ENCODE data around the gene CLN6.
"Not testable (repeated sequence)": the region's sequence is repeated elsewhere in the genome, so short reads cannot be mapped to it uniquely, and the experiment has no call there.

Gene CLN6

DNA sequence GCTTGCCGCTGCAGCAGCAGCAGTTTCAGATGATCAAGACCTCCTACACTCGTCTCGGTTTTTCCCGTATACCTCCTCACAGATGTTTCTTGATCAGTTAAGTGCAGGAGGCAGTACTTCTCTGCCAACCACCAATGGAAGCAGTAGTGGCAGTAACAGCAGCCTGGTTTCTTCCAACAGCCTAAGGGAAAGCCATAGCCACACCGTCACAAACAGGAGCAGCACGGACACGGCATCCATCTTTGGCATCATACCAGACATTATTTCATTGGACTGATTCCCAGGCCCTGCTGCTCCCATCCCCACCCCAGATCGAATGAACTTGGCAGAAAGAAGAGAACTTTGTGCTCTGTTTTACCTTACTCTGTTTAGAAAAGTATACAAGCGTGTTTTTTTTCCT lies 42.0 kb downstream of the CLN6 start:
- peak; percentile 73 for DNase-seq

DNA sequence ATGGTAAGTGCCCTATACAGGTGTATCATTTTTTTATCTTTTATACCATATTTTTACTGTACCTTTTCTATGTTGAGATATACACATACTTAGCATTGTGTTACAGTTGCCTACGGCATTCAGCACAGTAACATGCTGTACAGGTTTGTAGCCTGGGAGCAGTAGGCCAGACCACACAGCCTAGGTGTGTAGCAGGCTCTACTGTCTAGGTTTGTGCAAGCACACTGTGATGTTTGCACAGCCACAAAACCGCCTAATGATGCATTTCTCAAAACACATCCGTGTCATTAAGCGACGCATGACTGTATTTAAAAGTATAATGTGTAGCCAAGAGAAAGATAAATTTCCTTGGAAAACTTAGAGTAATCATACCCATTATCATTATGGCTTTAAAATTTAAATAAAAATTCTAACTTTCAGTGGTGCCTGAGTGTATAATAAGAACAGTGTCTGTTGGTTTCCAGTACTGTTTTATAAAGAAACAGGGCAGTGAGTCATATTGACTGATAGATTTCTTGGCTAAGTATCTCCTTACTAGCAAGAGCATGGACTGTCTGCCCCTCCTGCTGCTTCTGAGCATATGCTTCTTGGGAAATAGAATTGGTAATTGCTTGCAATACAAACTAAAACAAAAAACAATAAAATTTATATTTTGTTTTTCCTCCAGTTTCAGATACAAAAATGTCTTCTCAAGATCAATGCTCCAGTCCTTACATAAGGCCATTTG lies 42.7 kb downstream of the CLN6 start:
- DNase-seq: peak; percentile 59

DNA sequence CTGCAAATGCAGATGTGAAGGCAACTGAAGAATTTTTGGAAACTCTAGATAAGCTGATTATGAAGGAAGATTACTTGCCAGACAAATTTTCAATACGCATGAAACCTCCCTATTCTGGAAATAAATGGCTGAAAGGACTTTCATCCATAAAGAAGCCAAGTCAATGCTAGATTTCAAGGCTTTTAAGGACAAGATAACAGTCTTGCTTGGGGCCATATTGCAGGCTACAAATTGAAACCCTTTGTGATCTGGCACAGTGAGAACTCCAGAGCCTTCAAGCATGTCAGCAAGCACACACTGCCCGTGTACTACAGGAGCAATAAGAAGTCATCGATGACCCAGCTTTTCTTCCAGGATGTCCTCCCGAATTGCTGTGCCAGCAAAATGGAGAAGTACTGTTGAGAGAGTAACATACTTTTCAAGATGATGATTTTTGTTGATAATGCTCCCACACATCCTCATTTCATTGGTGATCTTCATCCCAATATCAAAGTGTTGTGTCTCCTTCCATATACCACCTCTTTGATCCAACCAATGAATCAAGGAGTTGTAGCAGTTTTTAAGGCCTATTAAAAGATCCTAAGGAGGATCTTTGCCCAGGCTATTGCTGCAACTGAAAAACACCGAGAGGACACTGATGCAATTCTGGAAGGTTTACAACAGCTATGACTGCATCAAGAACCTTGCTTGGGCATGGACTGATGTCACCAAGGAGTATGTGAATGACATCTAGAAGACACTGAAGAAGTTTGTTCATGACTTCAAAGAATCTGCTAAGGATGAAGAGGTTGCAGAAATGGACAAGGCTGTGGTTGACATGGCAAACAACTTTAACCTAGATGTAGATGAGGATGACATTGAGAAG lies 44.7 kb downstream of the CLN6 start:
- no peak for DNase-seq

DNA sequence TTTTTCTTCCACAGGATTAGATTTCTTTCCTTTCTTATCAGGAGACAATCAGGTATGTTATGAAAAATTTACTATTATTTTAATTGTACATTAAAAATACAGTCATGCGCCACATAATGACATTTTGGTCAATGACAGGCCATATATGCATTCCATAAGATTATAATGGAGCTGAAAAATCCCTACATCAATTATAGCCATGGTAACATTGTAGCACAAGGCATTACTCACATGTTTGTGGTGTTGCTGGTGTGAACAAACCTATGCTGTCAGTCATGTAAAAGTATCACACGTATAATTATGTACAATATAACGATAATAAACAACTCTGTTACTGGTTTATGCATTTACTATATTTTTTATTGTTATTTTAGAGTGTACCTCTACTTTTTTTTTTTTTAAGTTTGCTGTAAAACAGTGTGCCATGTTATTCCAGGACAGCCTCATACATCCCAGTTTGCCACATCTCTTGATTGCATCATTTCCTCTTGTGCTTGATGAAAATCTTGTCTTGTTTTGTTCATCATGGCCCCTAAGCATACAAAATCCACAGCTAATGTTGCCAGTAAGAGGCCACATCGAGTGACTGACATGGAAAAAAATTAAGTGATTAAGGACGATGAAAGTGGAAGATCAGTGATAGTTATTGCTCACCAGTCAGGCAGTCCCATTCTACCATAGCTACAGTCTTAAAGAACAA lies 45.8 kb downstream of the CLN6 start:
- peak; percentile 47 for DNase-seq

DNA sequence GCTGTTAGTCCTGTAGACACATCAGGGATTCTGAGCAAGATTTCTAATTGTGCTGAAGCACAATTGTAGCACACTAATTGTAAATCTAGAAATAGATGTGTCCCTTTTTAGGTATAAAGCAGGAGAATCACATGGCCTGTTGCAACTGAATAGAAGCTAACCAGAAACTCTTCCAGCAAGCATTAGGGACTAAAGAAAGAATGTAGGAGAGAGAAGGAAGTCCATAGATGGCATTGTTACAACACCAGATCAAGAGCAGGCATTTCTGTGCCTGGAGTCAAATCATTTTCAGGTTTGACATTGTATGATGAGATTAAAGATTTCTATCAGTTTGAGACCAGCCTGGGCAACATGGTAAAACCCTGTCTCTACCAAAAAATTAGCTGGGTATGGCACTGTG lies 51.8 kb downstream of the CLN6 start:
- peak; percentile 35 for DNase-seq

DNA sequence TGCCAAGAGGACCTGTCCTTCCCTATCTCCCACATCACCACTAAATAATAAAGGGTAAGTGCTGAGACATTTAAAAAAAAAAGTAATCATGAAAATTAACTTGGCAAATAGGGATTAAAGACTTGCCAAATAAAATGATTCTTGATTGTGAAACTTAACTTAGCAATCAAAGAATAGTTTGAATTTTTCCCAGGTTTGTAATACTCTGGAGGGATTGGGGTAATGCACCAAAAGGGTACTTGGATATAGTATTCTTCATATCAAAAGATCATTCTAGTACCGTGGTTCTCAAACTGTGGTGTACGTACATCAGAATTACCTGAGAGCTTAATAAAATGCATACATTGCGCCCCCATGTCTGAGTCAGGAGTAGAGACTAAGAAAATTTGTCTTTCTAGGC lies 52.9 kb downstream of the CLN6 start:
- no peak for DNase-seq

DNA sequence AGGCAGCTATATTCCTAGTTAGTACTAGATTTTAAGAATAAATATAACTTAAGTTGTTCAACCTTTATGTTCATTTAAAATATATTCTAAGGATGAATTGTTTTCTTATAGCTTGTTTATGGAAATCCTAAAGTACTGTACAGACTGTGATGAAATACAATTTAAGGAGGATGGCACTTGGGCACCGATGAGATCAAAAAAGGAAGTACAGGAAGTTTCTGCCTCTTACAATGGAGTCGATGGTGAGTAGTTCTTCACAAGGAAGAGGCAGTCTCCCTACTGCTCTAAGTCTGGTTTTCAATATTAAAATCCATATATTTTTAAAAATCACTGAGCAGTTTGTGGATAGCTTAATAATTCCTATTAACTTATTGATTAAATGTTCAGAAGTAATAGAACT lies 54.0 kb downstream of the CLN6 start:
- no peak for DNase-seq

DNA sequence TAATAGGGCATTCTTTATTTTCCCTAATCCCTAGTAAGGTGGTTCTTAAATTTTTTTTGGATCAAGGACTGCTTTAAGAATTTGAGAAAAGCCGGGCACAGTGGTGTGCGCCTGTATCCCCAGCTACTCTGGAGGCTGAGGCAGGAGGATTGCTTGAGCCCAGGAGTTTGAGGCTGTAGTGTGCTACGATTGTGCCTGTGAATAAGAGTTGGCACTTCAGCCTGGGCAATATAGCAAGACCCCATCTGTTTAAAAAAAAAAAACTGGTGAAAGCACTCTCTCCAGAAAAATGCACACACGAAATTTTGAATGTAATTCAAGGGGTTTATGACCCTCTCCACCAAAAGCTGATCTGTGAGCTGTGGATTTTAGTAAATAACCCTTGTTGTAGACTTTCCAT lies 56.4 kb downstream of the CLN6 start:
- DNase-seq: no peak

DNA sequence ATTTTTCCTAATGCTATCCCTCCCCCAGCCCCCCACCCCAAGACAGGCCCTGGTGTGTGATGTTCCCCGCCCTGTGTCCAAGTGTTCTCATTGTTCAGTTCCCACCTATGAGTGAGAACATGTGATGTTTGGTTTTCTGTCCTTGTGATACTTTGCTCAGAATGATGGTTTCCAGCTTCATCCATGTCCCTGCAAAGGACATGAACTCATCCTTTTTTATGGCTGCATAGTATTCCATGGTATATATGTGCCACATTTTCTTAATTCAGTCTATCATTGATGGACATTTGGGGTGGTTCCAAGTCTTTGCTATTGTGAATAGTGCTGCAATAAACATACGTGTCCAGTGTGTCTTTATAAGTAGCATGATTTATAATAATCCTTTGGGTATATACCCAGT lies 57.5 kb downstream of the CLN6 start:
- DNase-seq: not testable (repeated sequence)

DNA sequence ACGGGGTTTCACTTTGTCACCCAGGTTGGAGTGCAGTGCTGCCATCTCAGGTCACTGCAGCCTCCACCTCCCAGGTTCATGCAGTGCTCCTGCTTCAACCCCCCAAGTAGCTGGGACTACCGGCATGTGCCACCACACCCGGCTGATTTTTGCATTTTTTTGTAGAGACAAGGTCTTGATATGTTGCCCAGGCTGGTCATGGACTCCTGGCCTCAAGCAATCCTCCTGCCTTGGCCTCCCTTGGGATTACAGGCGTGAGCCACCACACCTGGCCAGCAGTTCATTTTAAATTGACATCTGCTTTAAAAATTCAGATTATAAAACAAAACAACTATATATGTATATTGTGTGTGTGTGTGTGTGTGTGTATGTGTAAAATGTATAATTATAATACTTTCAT lies 62.7 kb downstream of the CLN6 start:
- no peak for DNase-seq

DNA sequence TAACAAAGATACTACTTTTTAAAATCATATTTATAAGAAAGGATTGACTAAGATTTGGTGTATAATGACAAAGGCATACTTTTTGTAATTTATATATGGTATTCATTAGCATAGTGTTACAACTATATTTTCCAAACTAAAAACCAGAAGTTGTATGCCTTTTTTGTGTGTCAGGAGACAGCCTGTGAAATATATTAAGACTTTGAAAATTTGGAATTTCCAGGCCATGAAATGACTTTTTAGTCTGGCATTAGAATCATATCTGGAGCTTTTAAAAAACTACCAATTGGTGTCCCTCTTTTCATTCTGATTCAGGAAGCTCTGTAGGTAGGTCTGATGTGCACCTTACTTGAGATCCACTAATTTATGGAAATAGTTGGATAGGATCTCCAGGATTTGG lies 66.3 kb downstream of the CLN6 start:
- no peak for DNase-seq

DNA sequence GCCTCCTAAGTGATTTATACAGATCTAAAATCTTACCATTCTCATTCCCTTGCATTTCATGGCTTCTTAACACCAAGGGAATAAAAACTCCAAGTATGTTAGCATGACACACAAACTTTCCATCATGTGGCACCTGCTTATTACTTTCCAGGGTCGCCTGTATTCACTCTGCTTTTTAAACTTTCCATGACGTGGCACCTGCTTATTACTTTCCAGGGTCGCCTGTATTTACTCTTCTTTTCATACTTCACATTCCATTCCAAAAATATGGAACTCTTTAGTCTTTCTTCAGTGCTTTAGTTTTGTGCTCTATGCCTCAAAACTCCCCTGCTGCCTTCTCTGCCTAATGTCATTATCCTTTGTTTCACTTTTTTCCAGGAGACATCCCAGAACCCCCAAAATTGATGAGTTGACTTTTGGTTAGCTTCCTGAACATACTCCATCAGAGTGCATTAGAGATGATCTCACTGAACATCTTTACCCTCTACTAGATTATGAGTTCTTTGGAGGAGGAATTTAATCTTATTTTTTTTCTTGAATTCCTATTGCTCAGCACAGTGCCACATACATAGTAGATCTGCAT lies 71.4 kb downstream of the CLN6 start:
- DNase-seq: peak; percentile 22

DNA sequence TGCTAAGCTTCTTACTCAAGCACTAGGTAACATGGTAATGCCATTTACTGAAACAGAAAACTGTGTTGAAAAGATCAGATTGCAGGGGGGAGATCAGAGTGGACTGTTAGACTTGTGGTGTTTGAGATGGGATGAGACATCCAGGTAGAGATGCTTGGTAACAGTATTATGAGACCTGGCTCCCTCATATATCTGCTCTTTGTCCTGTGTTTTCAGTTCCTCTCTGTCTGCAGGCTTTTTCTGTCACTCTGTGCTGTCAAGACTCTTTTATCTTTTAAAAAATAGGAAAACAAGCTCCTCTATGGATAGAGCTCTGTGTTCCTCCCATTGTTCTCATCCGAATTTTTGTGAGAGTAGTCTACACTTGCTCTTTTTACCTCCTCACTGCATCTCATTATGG lies 72.5 kb downstream of the CLN6 start:
- no peak for DNase-seq

All from fibroblast of skin of back (primary cell).